Endothelial cell of umbilical vein (primary cell): ENCODE data around the gene ARG2. TPM values are rescaled to one million over a fixed set of nuclear protein-coding genes. Genes with fewer than 3 reads are reported as not detected.

Experiments
- BruUV-seq: library from RNA; stranded (reverse); fragments of 400-500 nt; replicated peaks from 2 replicates; lab custom pipeline; 2021; lab: Mats Ljungman, UMichigan
- CTCF ChIA-PET: fragments of 300-600, 350-600 bp; sonication (Branson Sonifier 250); formaldehyde crosslinking; loops from one replicate; lab custom pipeline; 2021; ENCODE audit warnings: antibody characterized with exemption, inconsistent platforms; lab: Charles Lee
- POLR2A ChIA-PET: fragments of 300-600, 350-600 bp; sonication (Branson Sonifier 250); formaldehyde crosslinking; loops from one replicate; lab custom pipeline; 2021; ENCODE audit warnings: antibody characterized with exemption, inconsistent platforms; lab: Charles Lee
- DNase-seq: peaks from one replicate; pipeline ENCODE4 v3.0.0-alpha.2; 2011; ENCODE audit warnings: low read depth, low spot score
- FAIRE-seq: peaks from 2 replicates; lab custom pipeline; 2011; peaks lifted over from hg19 to GRCh38; lab: Jason Lieb, UNC
- H2AFZ ChIP-seq: 2 replicates; pipeline ENCODE4 v1.6.0; 2012; ENCODE audit warnings: low read depth, low read length, control low read depth, inconsistent platforms
- H3K27ac ChIP-seq: 2 replicates; pipeline ENCODE4 v1.5.1; 2011; ENCODE audit warnings: low read depth, mild to moderate bottlenecking, control low read depth, low read length, moderate library complexity; ENCODE audit not compliant: insufficient read depth
- H3K27me3 ChIP-seq, 2 experiments: 2 replicates each; pipeline versions ENCODE4 v1.6.0 to v1.6.1; 2011; ENCODE audit warnings: low read length in 2 of 2, mixed read lengths in 1 of 2; ENCODE audit not compliant: control insufficient read depth in 2 of 2, insufficient read depth in 2 of 2
- H3K36me3 ChIP-seq, 2 experiments: 2 replicates in 1 of 2; 3 replicates in 1 of 2; pipeline ENCODE4 v1.5.1; 2011; ENCODE audit warnings: low read length in 2 of 2, mild to moderate bottlenecking in 1 of 2, moderate library complexity in 1 of 2; ENCODE audit not compliant: control insufficient read depth in 2 of 2, insufficient read depth in 2 of 2; ENCODE audit errors: extremely low read depth in 1 of 2
- H3K4me1 ChIP-seq: 3 replicates; pipeline ENCODE4 v1.5.1; 2011; ENCODE audit warnings: mild to moderate bottlenecking, low read length; ENCODE audit not compliant: control insufficient read depth, insufficient read depth; ENCODE audit errors: extremely low read depth
- H3K4me2 ChIP-seq: 2 replicates; pipeline ENCODE4 v1.6.1; 2011; ENCODE audit warnings: low read length, control low read depth, mixed read lengths; ENCODE audit not compliant: insufficient read depth
- H3K4me3 ChIP-seq, 3 experiments: fragments of 200-600 bp in 1 of 3; sonication (generic), shearing (Covaris generic) in 1 of 3; replicated peaks in 1 of 3; 2 replicates each; pipeline ENCODE4 v1.5.1; 2011 to 2016; ENCODE audit warnings: control low read depth in 3 of 3, low read length in 3 of 3, mild to moderate bottlenecking in 2 of 3, inconsistent platforms in 1 of 3, low read depth in 1 of 3, moderate library complexity in 1 of 3; ENCODE audit not compliant: insufficient read depth in 1 of 3
- H3K79me2 ChIP-seq: 2 replicates; pipeline ENCODE4 v1.6.0; 2012; ENCODE audit warnings: low read length, inconsistent platforms; ENCODE audit not compliant: control insufficient read depth, insufficient read depth
- H3K9ac ChIP-seq: replicated peaks from 2 replicates; pipeline ENCODE3; 2011; ENCODE audit warnings: low read length, control low read depth; ENCODE audit not compliant: insufficient read depth; ENCODE audit errors: extremely low read depth
- H3K9me1 ChIP-seq: replicated peaks from 3 replicates; pipeline ENCODE4 v1.6.0; 2011; ENCODE audit warnings: mild to moderate bottlenecking, low read length; ENCODE audit not compliant: control insufficient read depth, insufficient read depth; ENCODE audit errors: extremely low read depth
- H3K9me3 ChIP-seq: replicated peaks from 2 replicates; pipeline ENCODE4 v1.5.1; 2012; ENCODE audit warnings: low read length, inconsistent platforms; ENCODE audit not compliant: control insufficient read depth, insufficient read depth
- H4K20me1 ChIP-seq: replicated peaks from 2 replicates; pipeline ENCODE3; 2011; ENCODE audit warnings: mild to moderate bottlenecking, low read length; ENCODE audit not compliant: control insufficient read depth, insufficient read depth; ENCODE audit errors: extremely low read depth
- CTCF ChIP-seq, 2 donors: IDR thresholded peaks; 1 replicate in 1 of 2; 2 replicates in 1 of 2; pipeline ENCODE4 v1.5.1; 2011; ENCODE audit warnings: low read length in 2 of 2, mild to moderate bottlenecking in 2 of 2, moderate library complexity in 2 of 2, control low read depth in 1 of 2, inconsistent platforms in 1 of 2, low read depth in 1 of 2; ENCODE audit not compliant: insufficient read depth in 1 of 2; ENCODE audit errors: extremely low read depth in 1 of 2
- EZH2 ChIP-seq: IDR thresholded peaks from 2 replicates; pipeline ENCODE4 v1.6.1; 2012; ENCODE audit warnings: borderline replicate concordance, low read depth, mild to moderate bottlenecking, moderate library complexity, low read length, inconsistent platforms; ENCODE audit not compliant: severe bottlenecking
- FOS ChIP-seq: IDR thresholded peaks from 2 replicates; pipeline ENCODE4 v1.6.1; 2011; ENCODE audit warnings: mild to moderate bottlenecking, low read length, moderate library complexity, borderline replicate concordance; ENCODE audit not compliant: insufficient read depth
- GATA2 ChIP-seq: IDR thresholded peaks from 2 replicates; pipeline ENCODE4 v1.7.0; 2011; ENCODE audit warnings: low read depth, mild to moderate bottlenecking, moderate library complexity, mixed read lengths, low read length; ENCODE audit not compliant: insufficient read length, insufficient read depth
- JUN ChIP-seq: IDR thresholded peaks from 2 replicates; pipeline ENCODE4 v1.6.1; 2011; ENCODE audit warnings: borderline replicate concordance, low read depth; ENCODE audit not compliant: insufficient read length, insufficient read depth
- MAX ChIP-seq: IDR thresholded peaks from 2 replicates; pipeline ENCODE4 v1.6.1; 2011; ENCODE audit not compliant: insufficient read depth, insufficient read length
- MYC ChIP-seq: IDR thresholded peaks from one replicate; pipeline ENCODE4 v1.6.1; 2011; ENCODE audit warnings: mild to moderate bottlenecking, low read depth, low read length
- POLR2A ChIP-seq: IDR thresholded peaks from 2 replicates; pipeline ENCODE4 v1.6.1; 2012; ENCODE audit warnings: low read depth, mild to moderate bottlenecking, control low read depth, low read length
- POLR2AphosphoS5 ChIP-seq: IDR thresholded peaks from 2 replicates; pipeline ENCODE4 v1.6.1; 2012; ENCODE audit warnings: low read depth, mild to moderate bottlenecking, control low read depth, low read length, moderate library complexity; ENCODE audit not compliant: insufficient read depth
- dilution Hi-C: fragments of 300-500 bp; cut with MboI; formaldehyde crosslinking; loops from one replicate; pipeline ENCODE4 v1.15.0; 2019; ENCODE audit warnings: low sequenced_read_pairs; ENCODE audit not compliant: extremely low pct_ligation_motif_present
- intact Hi-C: fragments of 100-400 bp; cut with micrococcal nuclease; formaldehyde crosslinking; loops from one replicate; pipeline ENCODE4 v1.10.0; 2022
- polyA plus RNA-seq, 4 experiments: library from polyadenylated mRNA; depleted of rRNA in 3 of 4; stranded (reverse) in 3 of 4; unstranded in 1 of 4; fragments of >200 nt; gene quantifications; 2 replicates each; pipeline versions ENCODE4 v1.2.1 to v1.2.3, GENCODE V29; 2011 to 2012; ENCODE audit warnings: missing spikeins in 1 of 4
- total RNA-seq: library from RNA; stranded (reverse); gene quantifications from 2 replicates; pipeline ENCODE4 v1.2.3, GENCODE V29; 2021

ARG2 gene
- total and polyA plus RNA-seq, 2 donors (not counting 3 experiments of a cell fraction or from before 2014, with no cell fraction given), result 16.6 to 22.5 TPM

GRCh38 chr14:67683842-67684241, 64.1 kb downstream of the ARG2 start:
- Histone ChIP-seq H3K27me3 (no peaks in the 10 kb centered on the region), H2AFZ (no peak overlapping the region), H3K9ac (no peak overlapping the region), H3K36me3 (peaks cover 4 to 13% of the 10 kb centered on the region in 2 experiments), H3K4me1 (peaks cover 17% of the 10 kb centered on the region), H3K9me1 (no peaks in the 10 kb centered on the region), H3K27ac (no peak overlapping the region), H3K9me3 (no peaks in the 10 kb centered on the region), H3K79me2 (peaks cover 24% of the 10 kb centered on the region), H3K4me2 (no peak overlapping the region), H3K4me3 (no peak overlapping the region), H4K20me1 (no peaks in the 10 kb centered on the region)
- dilution Hi-C loops (no loop called here), intact Hi-C loops (no loop called here)
- CTCF ChIA-PET, result interaction anchor here (1.2 kb wide), 1 partner anchor 84 kb away, joined by 3 read pairs; the partner anchor contains the start of gene PIGH
- BruUV-seq, result no TSS peak
- DNase-seq, result no peak
- no peak for FAIRE-seq
- TF ChIP-seq FOS, result no peak
- TF ChIP-seq MAX, result no peak
- TF ChIP-seq JUN, result no peak
- no peak for TF ChIP-seq POLR2AphosphoS5
- no peak for TF ChIP-seq MYC
- TF ChIP-seq GATA2, result no peak
- no peak for TF ChIP-seq EZH2
- no peak for TF ChIP-seq CTCF (IDR thresholded peaks at IDR 0.05; ENCODE audit: extremely low read depth in 1 of 2, insufficient read depth in 1 of 2, low read depth in 1 of 2, low read length in 2 of 2)
- no peak for TF ChIP-seq POLR2A
- POLR2A ChIA-PET, result no interaction called here
